Suprapubic skin (tissue), 4 donors: ENCODE data around the gene PKP3. TPM values are rescaled to one million over a fixed set of nuclear protein-coding genes. Genes with fewer than 3 reads are reported as not detected.

Experiments used
- DNase-seq, 2 donors: peaks; one replicate each; pipeline ENCODE4 v3.0.0-alpha.2; 2019; ENCODE audit warnings: low spot score in 2 of 2
- H3K27ac ChIP-seq: fragments of 200-600 bp; sonication (generic); one replicate; pipeline ENCODE4 v1.5.1; 2019
- H3K27me3 ChIP-seq: fragments of 200-600 bp; sonication (generic); one replicate; pipeline ENCODE4 v1.5.1; 2019
- H3K36me3 ChIP-seq: fragments of 200-600 bp; sonication (generic); one replicate; pipeline ENCODE4 v1.5.1; 2019
- H3K4me1 ChIP-seq: fragments of 200-600 bp; sonication (generic); one replicate; pipeline ENCODE4 v1.5.1; 2019
- H3K4me3 ChIP-seq: fragments of 200-600 bp; sonication (generic); one replicate; pipeline ENCODE4 v1.5.1; 2019; ENCODE audit warnings: mild to moderate bottlenecking
- H3K9me3 ChIP-seq: fragments of 200-600 bp; sonication (generic); one replicate; pipeline ENCODE4 v1.5.1; 2019
- CTCF ChIP-seq, 2 donors: fragments of 200-600 bp in 1 of 2; fragments of 450-650 bp in 1 of 2; sonication (generic) in 1 of 2; IDR thresholded peaks; one replicate each; pipeline ENCODE4 v1.5.1; 2016 to 2019; ENCODE audit warnings: antibody characterized with exemption in 2 of 2, mild to moderate bottlenecking in 1 of 2, moderate library complexity in 1 of 2
- EP300 ChIP-seq: sonication (generic); formaldehyde crosslinking; IDR thresholded peaks from one replicate; pipeline ENCODE4 v1.6.1; 2017; ENCODE audit warnings: antibody characterized with exemption
- POLR2A ChIP-seq, 2 donors: fragments of 450-650 bp; IDR thresholded peaks; one replicate each; pipeline ENCODE4 v1.6.1; 2017; ENCODE audit warnings: antibody characterized with exemption in 2 of 2, mild to moderate bottlenecking in 2 of 2, moderate library complexity in 2 of 2
- POLR2AphosphoS5 ChIP-seq, 3 donors: sonication (generic); formaldehyde crosslinking; IDR thresholded peaks; one replicate each; pipeline ENCODE4 v1.6.1; 2017; ENCODE audit warnings: antibody characterized with exemption in 3 of 3
- WGBS: methylation state at CpG from one replicate; pipeline ENCODE4 v1.1.5; 2018; 5-methylcytosine and 5-hydroxymethylcytosine counted together
- total RNA-seq, 4 donors: library from RNA; depleted of rRNA; stranded (reverse); fragments of >200 nt; gene quantifications; one replicate each; pipeline ENCODE4 v1.1.0, GENCODE V29; 2016

The PKP3 gene
- total RNA-seq, 4 donors from 2014 or later, result 318 to 486 (median 428) TPM

DNA sequence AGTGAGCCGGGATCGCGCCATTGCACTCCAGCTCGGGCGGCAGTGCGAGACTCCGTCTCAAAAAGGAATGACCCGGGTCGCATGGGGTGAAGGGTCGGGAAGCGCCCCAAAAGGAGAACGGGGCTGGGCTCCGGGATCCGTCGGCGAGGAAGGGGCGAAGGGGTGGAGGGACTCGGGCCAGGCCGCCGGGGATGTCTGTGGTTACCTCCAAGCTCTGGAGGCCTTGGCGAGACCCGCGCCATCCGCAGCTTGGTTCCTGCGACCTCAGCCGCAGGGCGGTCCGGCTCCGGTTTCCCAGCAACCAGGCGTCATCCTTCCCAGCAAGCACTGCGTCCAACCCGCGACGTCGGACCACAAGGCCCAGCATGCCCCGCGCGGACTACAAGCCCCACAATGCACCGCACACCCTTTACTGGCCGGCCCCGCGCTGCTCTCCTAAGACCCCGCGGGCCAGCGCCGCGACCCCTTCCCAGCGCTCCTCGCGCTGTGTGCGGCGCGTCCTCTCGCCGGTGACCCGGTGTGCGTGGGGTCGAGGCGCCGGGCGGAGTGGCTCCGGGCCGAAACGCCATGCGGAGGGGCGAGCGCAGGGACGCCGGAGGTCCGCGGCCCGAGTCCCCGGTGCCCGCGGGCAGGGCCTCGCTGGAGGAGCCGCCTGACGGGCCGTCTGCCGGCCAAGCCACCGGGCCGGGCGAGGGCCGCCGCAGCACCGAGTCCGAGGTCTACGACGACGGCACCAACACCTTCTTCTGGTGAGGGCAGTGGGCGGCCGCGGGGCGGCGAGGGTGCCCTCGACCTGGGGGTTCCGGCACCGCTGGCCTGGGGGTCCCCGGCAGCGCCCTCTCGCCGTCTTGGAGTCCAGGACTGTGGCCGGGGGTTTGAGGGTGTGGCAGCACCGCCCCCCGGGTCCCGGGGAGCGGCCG is 56.1 kb downstream of the PKP3 start, which contains the start of gene PTDSS2:
TSS of gene PTDSS2 (plus strand) at position 391 of the 920 bp plus-strand sequence. CDS start at position 568, 177 bp downstream.
- whole genome bisulfite sequencing, result 0% methylated on average over 20 of the region's 108 CpGs
- peak within 1 kb of the TSS; percentile 71 for H3K27ac ChIP-seq
- peak within 1 kb of the TSS; percentile 88 for H3K4me3 ChIP-seq
- no peak for TF ChIP-seq EP300
- TF ChIP-seq POLR2AphosphoS5 (IDR thresholded peaks at IDR 0.05), result peak in 2 of 3 donors; percentile 33 to 76
- TF ChIP-seq POLR2A (IDR thresholded peaks at IDR 0.05), result peak in 1 of 2 donors; percentile 49
- no peaks in the 10 kb centered on the region for H3K9me3 ChIP-seq
- peaks cover 46% of the 10 kb centered on the region for H3K4me1 ChIP-seq
- peak; percentile 98 to 99 for DNase-seq
- no peaks in the 10 kb centered on the region for H3K27me3 ChIP-seq
- H3K36me3 ChIP-seq, result peaks cover 21% of the 10 kb centered on the region

GRCh38 chr11:450809-451451 is 56.9 kb downstream of the PKP3 start:
- Histone ChIP-seq H3K9me3 (no peaks in the 10 kb centered on the region), H3K36me3 (peaks cover 21% of the 10 kb centered on the region), H3K27ac (peak overlapping the region; percentile 71), H3K4me3 (peak overlapping the region; percentile 88), H3K27me3 (no peaks in the 10 kb centered on the region), H3K4me1 (peaks cover 46% of the 10 kb centered on the region)
- WGBS, result 15% methylated on average over 4 of the region's 46 CpGs
- DNase-seq, result peak; percentile 84 to 86
- TF ChIP-seq POLR2A (IDR thresholded peaks at IDR 0.05) (no peak), CTCF (IDR thresholded peaks at IDR 0.05) (peak in 1 of 2 donors; percentile 16)

DNA sequence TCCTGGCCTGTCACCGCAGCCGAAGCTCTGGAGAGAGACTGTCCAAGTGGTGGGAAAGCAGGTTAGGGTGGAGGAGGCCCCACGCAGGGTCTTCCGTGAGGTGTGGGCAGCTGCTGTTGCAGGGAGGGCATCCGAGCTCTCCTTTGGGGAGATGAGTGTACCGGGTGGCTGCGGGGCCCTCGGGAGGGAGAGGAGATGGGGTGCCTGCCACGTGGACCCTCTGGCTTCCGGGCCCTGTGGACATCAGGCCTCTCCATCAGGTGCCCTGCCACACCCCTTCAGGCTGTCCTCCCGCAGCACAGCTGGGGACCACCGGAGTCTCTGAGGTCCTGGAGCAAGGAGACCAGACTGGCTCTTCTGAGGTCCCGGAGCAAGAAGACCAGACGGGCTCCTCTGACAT is 57.7 kb downstream of the PKP3 start:
- no peak for TF ChIP-seq POLR2AphosphoS5 (IDR thresholded peaks at IDR 0.05)
- no peak for TF ChIP-seq POLR2A (IDR thresholded peaks at IDR 0.05)
- TF ChIP-seq EP300, result no peak
- TF ChIP-seq CTCF (IDR thresholded peaks at IDR 0.05), result no peak
- peaks cover 46% of the 10 kb centered on the region for H3K4me1 ChIP-seq
- no peaks in the 10 kb centered on the region for H3K27me3 ChIP-seq
- 80% methylated on average over 13 of the region's 14 CpGs for WGBS
- H3K36me3 ChIP-seq, result peaks cover 21% of the 10 kb centered on the region
- no peak for DNase-seq
- peak overlapping the region; percentile 88 for H3K4me3 ChIP-seq
- no peak overlapping the region for H3K27ac ChIP-seq
- no peaks in the 10 kb centered on the region for H3K9me3 ChIP-seq

GRCh38 chr11:452203-452744 is 58.3 kb downstream of the PKP3 start:
- DNase-seq, result no peak
- peaks cover 43% of the 10 kb centered on the region for H3K4me1 ChIP-seq

More at GRCh38 chr11:452203-452744, 58.3 kb downstream of the PKP3 start:
- WGBS, result 84% methylated on average over 4 of the region's 12 CpGs
- Histone ChIP-seq H3K4me3 (no peak overlapping the region), H3K27me3 (no peaks in the 10 kb centered on the region), H3K9me3 (no peaks in the 10 kb centered on the region), H3K27ac (no peak overlapping the region), H3K36me3 (peaks cover 21% of the 10 kb centered on the region)
- TF ChIP-seq CTCF (IDR thresholded peaks at IDR 0.05) (no peak), EP300 (no peak), POLR2A (IDR thresholded peaks at IDR 0.05) (no peak), POLR2AphosphoS5 (IDR thresholded peaks at IDR 0.05) (no peak)
